K562 (cell line): Measurements from ENCODE around the gene NUDT9. TPM values are rescaled to one million over a fixed set of nuclear protein-coding genes. Genes with fewer than 3 reads are reported as not detected.

Experiments
- DPF2 ChIP-seq: fragments of 450-650 bp; IDR thresholded peaks from 2 replicates; pipeline ENCODE4 v1.6.1; 2016
- FOXM1 ChIP-seq, 2 experiments: fragments of 450-650 bp in 1 of 2; sonication (generic) in 1 of 2; formaldehyde crosslinking in 1 of 2; IDR thresholded peaks; 2 replicates each; pipeline versions ENCODE4 v1.6.1 to v1.9.0; 2017 to 2022; ENCODE audit warnings: low read depth in 2 of 2, mild to moderate bottlenecking in 2 of 2, missing genetic modification reagents in 1 of 2, moderate library complexity in 1 of 2
- FUS ChIP-seq: fragments of 200-400 bp; formaldehyde crosslinking; optimal IDR thresholded peaks from 2 replicates; pipeline ENCODE3; 2017; ENCODE audit warnings: low read depth, low read length
- GATA2 ChIP-seq: sonication (generic); formaldehyde crosslinking; IDR thresholded peaks from 2 replicates; pipeline ENCODE4 v1.4.0; 2020; ENCODE audit warnings: mild to moderate bottlenecking, missing genetic modification reagents
- GATAD2A ChIP-seq: fragments of 450-650 bp; IDR thresholded peaks from 2 replicates; pipeline ENCODE4 v1.6.1; 2017
- MEIS2 ChIP-seq: fragments of 450-650 bp; IDR thresholded peaks from 2 replicates; pipeline ENCODE4 v1.6.1; 2014; ENCODE audit warnings: mild to moderate bottlenecking; ENCODE audit not compliant: partially characterized antibody
- POLR2AphosphoS5 ChIP-seq: IDR thresholded peaks from 2 replicates; pipeline ENCODE4 v1.6.1; 2011; ENCODE audit warnings: mild to moderate bottlenecking, low read depth, low read length, moderate library complexity; ENCODE audit not compliant: control insufficient read depth, insufficient read depth
- RBM39 ChIP-seq: fragments of 200-400 bp; formaldehyde crosslinking; optimal IDR thresholded peaks from 2 replicates; pipeline ENCODE3; 2018; ENCODE audit warnings: low read depth, low read length
- SMARCE1 ChIP-seq: fragments of 450-650 bp; IDR thresholded peaks from 2 replicates; pipeline ENCODE4 v1.7.1; 2016; ENCODE audit warnings: mild to moderate bottlenecking
- SP1 ChIP-seq: sonication (generic); formaldehyde crosslinking; IDR thresholded peaks from 2 replicates; pipeline ENCODE4 v1.8.1; 2022; ENCODE audit warnings: mild to moderate bottlenecking, missing genetic modification reagents
- ZNF146 ChIP-seq: IDR thresholded peaks from one replicate; pipeline ENCODE4 v1.6.1; 2018; ENCODE audit warnings: missing compliant biosample characterization; ENCODE audit not compliant: unreplicated experiment
- polyA plus RNA-seq, 8 experiments: library from polyadenylated mRNA; depleted of rRNA in 4 of 8; stranded (reverse) in 5 of 8; unstranded in 3 of 8; fragments of >200 nt; fragmentation: Nextera tagmentation in 2 of 8; fragmentation: Illumina TruSeq in 1 of 8; extraction: Ambion mirVana in 2 of 8; extraction: Trizol in 1 of 8; gene quantifications; 2 replicates each; pipeline versions ENCODE4 v1.2.1 to v1.2.3, GENCODE V29; 2011 to 2014; ENCODE audit warnings: inconsistent platforms in 1 of 8, missing spikeins in 1 of 8
- total RNA-seq, 7 experiments: library from RNA; depleted of rRNA in 6 of 7; stranded (reverse); fragments of >200 nt in 6 of 7; fragmentation: Illumina TruSeq in 2 of 7; extraction: Trizol in 2 of 7; gene quantifications; 2 replicates each; pipeline versions ENCODE4 v1.2.1 to v1.2.3, GENCODE V29; 2011 to 2021; ENCODE audit warnings: low replicate concordance in 1 of 7
- TF ChIP-seq, protein P1 (sequence below): fragments of 450-650 bp; IDR thresholded peaks from 2 replicates; pipeline ENCODE4 v1.7.1; 2018; ENCODE audit warnings: mild to moderate bottlenecking, low read depth; ENCODE audit not compliant: partially characterized antibody
- TF ChIP-seq, protein P2 (sequence below), 2 experiments: fragments of 450-650 bp; IDR thresholded peaks; 2 replicates each; pipeline ENCODE4 v1.6.1; 2016
- TF ChIP-seq, protein P3 (sequence below): fragments of 250-450 bp; sonication (Bioruptor Pico); IDR thresholded peaks from 2 replicates; pipeline ENCODE4 v1.8.0; 2021; ENCODE audit warnings: mild to moderate bottlenecking, moderate library complexity
- TF ChIP-seq, protein P4 (sequence below): fragments of 250-450 bp; sonication (Bioruptor Pico); IDR thresholded peaks from 2 replicates; pipeline ENCODE4 v1.4.0; 2020; ENCODE audit warnings: mild to moderate bottlenecking
- TF ChIP-seq, protein P5 (sequence below): fragments of 450-650 bp; IDR thresholded peaks from 2 replicates; pipeline ENCODE4 v1.6.1; 2016

Gene NUDT9
- total and polyA plus RNA-seq, 9 of the 15 experiments (the other 6 are each of a cell fraction or from before 2014, with no cell fraction given): 8.5 to 20.8 (median 18.0) TPM

DNA sequence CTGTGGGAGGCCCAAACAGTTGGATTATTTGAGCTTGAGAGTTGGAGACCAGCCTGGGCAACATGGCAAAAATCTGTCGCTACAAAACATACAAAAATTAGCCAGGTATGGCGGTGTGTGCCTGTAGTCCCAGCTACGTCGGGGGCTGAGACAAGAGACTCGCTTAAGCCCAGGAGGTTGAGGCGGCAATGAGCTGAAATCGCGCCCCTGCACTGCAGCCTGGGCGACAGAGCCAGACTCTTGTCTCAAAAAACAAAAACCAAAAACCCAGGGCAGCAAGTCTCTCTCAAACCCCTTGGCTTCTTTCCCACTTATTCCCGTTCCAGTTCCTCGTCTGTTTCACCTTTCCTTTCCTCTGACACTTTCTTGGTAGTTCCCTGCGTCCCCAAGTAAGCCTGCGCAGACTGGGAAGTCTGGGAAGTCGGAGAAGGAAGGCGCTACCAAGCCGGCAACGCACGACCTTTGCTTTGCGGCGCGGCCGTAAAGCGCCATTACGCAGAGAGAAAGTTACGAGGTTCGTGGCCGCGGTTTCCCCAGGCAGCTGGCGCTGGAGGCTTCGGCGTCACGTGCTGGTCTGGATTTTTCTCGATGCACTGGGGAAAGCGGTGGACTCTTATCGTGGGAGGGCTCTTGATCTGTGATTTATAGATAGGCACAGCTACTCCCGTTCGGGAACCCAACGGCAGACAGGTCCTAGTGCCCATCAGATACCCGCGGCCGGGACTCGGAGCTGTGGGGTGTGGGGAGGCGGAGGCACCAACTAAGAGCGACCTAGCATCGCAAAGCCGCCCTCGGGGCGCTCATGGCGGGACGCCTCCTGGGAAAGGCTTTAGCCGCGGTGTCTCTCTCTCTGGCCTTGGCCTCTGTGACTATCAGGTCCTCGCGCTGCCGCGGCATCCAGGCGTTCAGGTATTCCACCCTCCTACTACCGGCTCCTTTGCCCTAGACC lies at the start of gene NUDT9 (continued):
- TF ChIP-seq, protein P1, sequence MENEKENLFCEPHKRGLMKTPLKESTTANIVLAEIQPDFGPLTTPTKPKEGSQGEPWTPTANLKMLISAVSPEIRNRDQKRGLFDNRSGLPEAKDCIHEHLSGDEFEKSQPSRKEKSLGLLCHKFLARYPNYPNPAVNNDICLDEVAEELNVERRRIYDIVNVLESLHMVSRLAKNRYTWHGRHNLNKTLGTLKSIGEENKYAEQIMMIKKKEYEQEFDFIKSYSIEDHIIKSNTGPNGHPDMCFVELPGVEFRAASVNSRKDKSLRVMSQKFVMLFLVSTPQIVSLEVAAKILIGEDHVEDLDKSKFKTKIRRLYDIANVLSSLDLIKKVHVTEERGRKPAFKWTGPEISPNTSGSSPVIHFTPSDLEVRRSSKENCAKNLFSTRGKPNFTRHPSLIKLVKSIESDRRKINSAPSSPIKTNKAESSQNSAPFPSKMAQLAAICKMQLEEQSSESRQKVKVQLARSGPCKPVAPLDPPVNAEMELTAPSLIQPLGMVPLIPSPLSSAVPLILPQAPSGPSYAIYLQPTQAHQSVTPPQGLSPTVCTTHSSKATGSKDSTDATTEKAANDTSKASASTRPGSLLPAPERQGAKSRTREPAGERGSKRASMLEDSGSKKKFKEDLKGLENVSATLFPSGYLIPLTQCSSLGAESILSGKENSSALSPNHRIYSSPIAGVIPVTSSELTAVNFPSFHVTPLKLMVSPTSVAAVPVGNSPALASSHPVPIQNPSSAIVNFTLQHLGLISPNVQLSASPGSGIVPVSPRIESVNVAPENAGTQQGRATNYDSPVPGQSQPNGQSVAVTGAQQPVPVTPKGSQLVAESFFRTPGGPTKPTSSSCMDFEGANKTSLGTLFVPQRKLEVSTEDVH: peak; percentile 85
- TF ChIP-seq SP1 (CRISPR knock-in tag) (peak; percentile 66), POLR2AphosphoS5 (peak; percentile 94), SMARCE1 (no peak; the same call in 1 of the 2 replicates), ZNF146 (no peak), MEIS2 (peak; percentile 74), GATAD2A (peak; percentile 78), FOXM1 (IDR thresholded peaks at IDR 0.05; ENCODE audit: low read depth) (peak; percentile 90), FOXM1 (CRISPR knock-in tag; IDR thresholded peaks at IDR 0.05; ENCODE audit: low read depth) (no peak), RBM39 (peak; percentile 79), DPF2 (peak; percentile 43), FUS (no peak), GATA2 (CRISPR knock-in tag) (peak; percentile 69; the same call in 1 of the 2 replicates)
- TF ChIP-seq, protein P2, sequence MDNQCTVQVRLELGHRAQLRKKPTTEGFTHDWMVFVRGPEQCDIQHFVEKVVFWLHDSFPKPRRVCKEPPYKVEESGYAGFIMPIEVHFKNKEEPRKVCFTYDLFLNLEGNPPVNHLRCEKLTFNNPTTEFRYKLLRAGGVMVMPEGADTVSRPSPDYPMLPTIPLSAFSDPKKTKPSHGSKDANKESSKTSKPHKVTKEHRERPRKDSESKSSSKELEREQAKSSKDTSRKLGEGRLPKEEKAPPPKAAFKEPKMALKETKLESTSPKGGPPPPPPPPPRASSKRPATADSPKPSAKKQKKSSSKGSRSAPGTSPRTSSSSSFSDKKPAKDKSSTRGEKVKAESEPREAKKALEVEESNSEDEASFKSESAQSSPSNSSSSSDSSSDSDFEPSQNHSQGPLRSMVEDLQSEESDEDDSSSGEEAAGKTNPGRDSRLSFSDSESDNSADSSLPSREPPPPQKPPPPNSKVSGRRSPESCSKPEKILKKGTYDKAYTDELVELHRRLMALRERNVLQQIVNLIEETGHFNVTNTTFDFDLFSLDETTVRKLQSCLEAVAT (IDR thresholded peaks at IDR 0.05): peak; percentile 74 to 85; a peak in 3 of 4 replicates
- TF ChIP-seq, protein P3, sequence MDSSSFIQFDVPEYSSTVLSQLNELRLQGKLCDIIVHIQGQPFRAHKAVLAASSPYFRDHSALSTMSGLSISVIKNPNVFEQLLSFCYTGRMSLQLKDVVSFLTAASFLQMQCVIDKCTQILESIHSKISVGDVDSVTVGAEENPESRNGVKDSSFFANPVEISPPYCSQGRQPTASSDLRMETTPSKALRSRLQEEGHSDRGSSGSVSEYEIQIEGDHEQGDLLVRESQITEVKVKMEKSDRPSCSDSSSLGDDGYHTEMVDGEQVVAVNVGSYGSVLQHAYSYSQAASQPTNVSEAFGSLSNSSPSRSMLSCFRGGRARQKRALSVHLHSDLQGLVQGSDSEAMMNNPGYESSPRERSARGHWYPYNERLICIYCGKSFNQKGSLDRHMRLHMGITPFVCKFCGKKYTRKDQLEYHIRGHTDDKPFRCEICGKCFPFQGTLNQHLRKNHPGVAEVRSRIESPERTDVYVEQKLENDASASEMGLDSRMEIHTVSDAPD (CRISPR knock-in tag): no peak
- TF ChIP-seq, protein P4, sequence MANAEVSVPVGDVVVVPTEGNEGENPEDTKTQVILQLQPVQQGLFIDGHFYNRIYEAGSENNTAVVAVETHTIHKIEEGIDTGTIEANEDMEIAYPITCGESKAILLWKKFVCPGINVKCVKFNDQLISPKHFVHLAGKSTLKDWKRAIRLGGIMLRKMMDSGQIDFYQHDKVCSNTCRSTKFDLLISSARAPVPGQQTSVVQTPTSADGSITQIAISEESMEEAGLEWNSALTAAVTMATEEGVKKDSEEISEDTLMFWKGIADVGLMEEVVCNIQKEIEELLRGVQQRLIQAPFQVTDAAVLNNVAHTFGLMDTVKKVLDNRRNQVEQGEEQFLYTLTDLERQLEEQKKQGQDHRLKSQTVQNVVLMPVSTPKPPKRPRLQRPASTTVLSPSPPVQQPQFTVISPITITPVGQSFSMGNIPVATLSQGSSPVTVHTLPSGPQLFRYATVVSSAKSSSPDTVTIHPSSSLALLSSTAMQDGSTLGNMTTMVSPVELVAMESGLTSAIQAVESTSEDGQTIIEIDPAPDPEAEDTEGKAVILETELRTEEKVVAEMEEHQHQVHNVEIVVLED (CRISPR knock-in tag): peak; percentile 81
- TF ChIP-seq, protein P5, sequence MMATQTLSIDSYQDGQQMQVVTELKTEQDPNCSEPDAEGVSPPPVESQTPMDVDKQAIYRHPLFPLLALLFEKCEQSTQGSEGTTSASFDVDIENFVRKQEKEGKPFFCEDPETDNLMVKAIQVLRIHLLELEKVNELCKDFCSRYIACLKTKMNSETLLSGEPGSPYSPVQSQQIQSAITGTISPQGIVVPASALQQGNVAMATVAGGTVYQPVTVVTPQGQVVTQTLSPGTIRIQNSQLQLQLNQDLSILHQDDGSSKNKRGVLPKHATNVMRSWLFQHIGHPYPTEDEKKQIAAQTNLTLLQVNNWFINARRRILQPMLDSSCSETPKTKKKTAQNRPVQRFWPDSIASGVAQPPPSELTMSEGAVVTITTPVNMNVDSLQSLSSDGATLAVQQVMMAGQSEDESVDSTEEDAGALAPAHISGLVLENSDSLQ: peak; percentile 64
